ACHN (cell line): ENCODE measurements around the gene CHD5.
"Not testable (repeated sequence)": the region's sequence is repeated elsewhere in the genome, so short reads cannot be mapped to it uniquely, and the experiment has no call there.

Experiments
- DNase-seq: peaks from one replicate; pipeline ENCODE4 v3.0.0-alpha.2; 2015
- in situ Hi-C: cut with HindIII; loops from 2 replicates; pipeline ENCODE4 v1.10.0; 2017; ENCODE audit warnings: low sequenced_read_pairs, low pct_ligation_motif_present, low pct_unique_long_range_greater_than_20kb

The CHD5 gene

GRCh38 chr1:6065093-6065858 is 114.8 kb downstream of the CHD5 start:
- in situ Hi-C loops: no loop called here
- DNase-seq: no peak

GRCh38 chr1:6063532-6064053 is 116.5 kb downstream of the CHD5 start:
- DNase-seq, in situ Hi-C loops: not testable (repeated sequence)

- in situ Hi-C loops: no loop called here
- no peak for DNase-seq
Measured at GRCh38 chr1:6062670-6063069, 117.5 kb downstream of the CHD5 start.

GRCh38 chr1:6059866-6060265 is 120.3 kb downstream of the CHD5 start:
- in situ Hi-C loops: no loop called here
- no peak for DNase-seq

GRCh38 chr1:6057170-6057845 is 122.8 kb downstream of the CHD5 start:
- DNase-seq: no peak
- in situ Hi-C loops: no loop called here

- DNase-seq: no peak
- in situ Hi-C loops: no loop called here
Measured at GRCh38 chr1:6056572-6056948, 123.6 kb downstream of the CHD5 start.

- no peak for DNase-seq
- in situ Hi-C loops: no loop called here
Measured at GRCh38 chr1:6054596-6054995, 125.5 kb downstream of the CHD5 start.

- no peak for DNase-seq
- in situ Hi-C loops: no loop called here
Measured at GRCh38 chr1:6053206-6053546, 126.9 kb downstream of the CHD5 start.

- in situ Hi-C loops: no loop called here
- peak; percentile 65 for DNase-seq
Measured at GRCh38 chr1:6052543-6053205, 127.4 kb downstream of the CHD5 start.
